ENCODE data around the gene CTAGE9. TPM values are rescaled to one million over a fixed set of nuclear protein-coding genes. Genes with fewer than 3 reads are reported as not detected.
"Not testable (repeated sequence)": the region's sequence is repeated elsewhere in the genome, so short reads cannot be mapped to it uniquely, and the experiment has no call there.

Gene CTAGE9
- total and polyA plus RNA-seq, 3 donors from 2014 or later: 3.7 to 10.3 (median 6.6) TPM

GRCh38 chr6:131754088-131754487 lies 43.3 kb upstream of the CTAGE9 start:
- Histone ChIP-seq H3K9me3 (no peaks in the 10 kb centered on the region), H3K27ac (no peak overlapping the region), H3K36me3 (ENCODE audit: low read depth, missing control alignments) (no peaks in the 10 kb centered on the region), H3K4me1 (no peaks in the 10 kb centered on the region), H3K4me3 (no peak overlapping the region), H3K27me3 (no peaks in the 10 kb centered on the region)
- intact Hi-C loops (cut with DNase I; ENCODE audit: low total_unique reads): no loop called here
- WGBS, 2 donors: 82 to 89% methylated on average over 1 of the region's 1 CpG
- no peak for TF ChIP-seq CTCF (IDR thresholded peaks at IDR 0.05)
- no peak for TF ChIP-seq POLR2A (IDR thresholded peaks at IDR 0.05)
- no peak for DNase-seq

- H3K4me1 ChIP-seq; H3K9me3 ChIP-seq; DNase-seq; H3K27me3 ChIP-seq; H3K36me3 ChIP-seq (ENCODE audit: low read depth, missing control alignments); H3K4me3 ChIP-seq; H3K27ac ChIP-seq; intact Hi-C loops (cut with DNase I; ENCODE audit: low total_unique reads): not testable (repeated sequence)
- 84 to 87% methylated on average over 10 of the region's 10 CpGs for WGBS, 2 donors
Measured at GRCh38 chr6:131751012-131751715, 40.3 kb upstream of the CTAGE9 start.

- 88 to 93% methylated on average over 7 of the region's 7 CpGs for WGBS, 2 donors
Measured at GRCh38 chr6:131749023-131749422, 38.2 kb upstream of the CTAGE9 start.

GRCh38 chr6:131747821-131748353 lies 37.1 kb upstream of the CTAGE9 start:
- no peaks in the 10 kb centered on the region for H3K27me3 ChIP-seq
- TF ChIP-seq POLR2A (IDR thresholded peaks at IDR 0.05) (no peak), CTCF (IDR thresholded peaks at IDR 0.05) (no peak)
- no peaks in the 10 kb centered on the region for H3K36me3 ChIP-seq (ENCODE audit: low read depth, missing control alignments)
- 75 to 87% methylated on average over 7 of the region's 7 CpGs for WGBS, 2 donors
- DNase-seq: no peak
- no peaks in the 10 kb centered on the region for H3K4me1 ChIP-seq
- H3K9me3 ChIP-seq: no peaks in the 10 kb centered on the region
- intact Hi-C loops (cut with DNase I; ENCODE audit: low total_unique reads): no loop called here
- no peak overlapping the region for H3K4me3 ChIP-seq
- no peak overlapping the region for H3K27ac ChIP-seq

More at GRCh38 chr6:131749023-131749422, 38.2 kb upstream of the CTAGE9 start:
- no peak for TF ChIP-seq POLR2A (IDR thresholded peaks at IDR 0.05)
- H3K27me3 ChIP-seq: no peaks in the 10 kb centered on the region
- H3K9me3 ChIP-seq: no peaks in the 10 kb centered on the region
- H3K4me3 ChIP-seq: no peak overlapping the region
- DNase-seq: no peak
- no peaks in the 10 kb centered on the region for H3K36me3 ChIP-seq (ENCODE audit: low read depth, missing control alignments)
- no peaks in the 10 kb centered on the region for H3K4me1 ChIP-seq
- intact Hi-C loops (cut with DNase I; ENCODE audit: low total_unique reads): no loop called here
- H3K27ac ChIP-seq: no peak overlapping the region

GRCh38 chr6:131745476-131745875 lies 34.7 kb upstream of the CTAGE9 start:
- H3K27ac ChIP-seq: no peak overlapping the region
- no peaks in the 10 kb centered on the region for H3K9me3 ChIP-seq
- intact Hi-C loops (cut with DNase I; ENCODE audit: low total_unique reads): no loop called here
- no peak for TF ChIP-seq CTCF (IDR thresholded peaks at IDR 0.05)
- no peak for TF ChIP-seq POLR2A (IDR thresholded peaks at IDR 0.05)
- H3K4me1 ChIP-seq: no peaks in the 10 kb centered on the region
- no peak overlapping the region for H3K4me3 ChIP-seq
- no peak for DNase-seq
- 88 to 92% methylated on average over 5 of the region's 5 CpGs for WGBS, 2 donors
- no peaks in the 10 kb centered on the region for H3K36me3 ChIP-seq (ENCODE audit: low read depth, missing control alignments)
- no peaks in the 10 kb centered on the region for H3K27me3 ChIP-seq

Measured in testis (tissue), 3 donors.